SIG-M5 (cell line): ENCODE measurements around the gene LRMDA.

Experiments used
- DNase-seq: peaks from one replicate; lab custom pipeline; 2025; lab: John Stamatoyannopoulos, UW

LRMDA gene

GRCh38 chr10:75646218-75646915 is 214.9 kb downstream of the LRMDA start:
- DNase-seq = no peak

- DNase-seq = no peak
Measured at GRCh38 chr10:75646916-75647315, 215.5 kb downstream of the LRMDA start.

DNA sequence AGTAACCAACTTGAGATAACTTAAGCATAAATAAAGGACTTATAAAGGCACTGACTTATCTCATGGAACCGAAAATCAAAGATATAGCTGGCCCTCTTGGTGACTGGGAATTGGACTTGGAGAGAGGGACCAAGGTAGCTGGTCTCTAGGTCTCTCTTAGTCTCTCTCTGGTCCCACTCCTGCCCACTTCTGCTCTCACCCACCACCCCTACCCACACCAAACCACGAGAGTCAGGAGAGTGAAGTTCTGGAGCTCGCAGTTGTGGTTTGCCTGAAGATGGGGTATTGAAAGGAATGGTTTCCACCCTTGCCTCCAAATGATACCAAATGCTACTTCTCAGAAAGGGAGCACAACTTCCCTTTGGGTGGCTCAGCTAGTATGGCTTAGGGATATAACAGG is 216.3 kb downstream of the LRMDA start:
- no peak for DNase-seq

DNA sequence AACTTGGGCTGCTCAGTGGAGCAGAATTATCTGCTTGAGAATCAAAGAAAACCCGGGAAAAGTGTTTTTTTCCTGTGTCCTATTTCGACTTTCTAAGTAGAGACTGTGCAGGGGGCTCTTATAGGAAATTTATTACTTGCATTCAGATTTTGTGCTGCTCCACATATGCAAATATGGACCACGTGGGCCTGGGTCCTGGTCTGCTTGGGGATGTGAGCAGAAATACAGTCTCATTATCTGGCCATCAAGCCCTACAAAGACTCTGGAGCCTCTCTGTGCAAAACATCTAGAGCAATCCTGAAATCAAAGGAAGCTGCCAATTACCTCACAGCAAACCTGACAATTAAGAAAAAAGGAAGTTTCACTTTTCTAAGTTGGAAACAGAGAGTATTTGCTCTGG is 216.9 kb downstream of the LRMDA start:
- no peak for DNase-seq

- DNase-seq = no peak
Measured at GRCh38 chr10:75648854-75649253, 217.4 kb downstream of the LRMDA start.

GRCh38 chr10:75649466-75649865 is 218.0 kb downstream of the LRMDA start:
- DNase-seq = no peak

DNA sequence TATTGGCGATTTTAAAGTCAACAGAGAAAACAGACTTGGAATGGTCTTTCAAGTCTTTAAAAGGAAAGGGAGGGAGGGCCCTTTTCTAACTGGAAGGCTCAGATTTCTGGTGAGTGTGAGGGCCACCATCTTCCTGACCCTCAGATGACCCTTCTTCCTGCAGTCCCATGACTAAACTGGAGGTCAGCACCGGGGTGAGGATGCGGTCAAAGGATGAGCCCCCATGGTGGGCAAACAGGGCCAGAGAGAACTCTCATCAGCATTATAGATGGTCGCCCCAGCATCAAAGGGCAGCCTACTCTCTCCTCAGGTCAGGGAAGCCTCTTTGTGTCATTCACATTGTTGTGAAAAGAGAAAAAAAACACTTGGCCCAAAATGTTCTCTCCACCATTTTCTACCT is 219.2 kb downstream of the LRMDA start:
- DNase-seq = no peak

- DNase-seq = no peak
Measured at GRCh38 chr10:75651417-75651816, 220.0 kb downstream of the LRMDA start.

- DNase-seq = no peak
Measured at GRCh38 chr10:75652146-75652740, 220.8 kb downstream of the LRMDA start.

DNA sequence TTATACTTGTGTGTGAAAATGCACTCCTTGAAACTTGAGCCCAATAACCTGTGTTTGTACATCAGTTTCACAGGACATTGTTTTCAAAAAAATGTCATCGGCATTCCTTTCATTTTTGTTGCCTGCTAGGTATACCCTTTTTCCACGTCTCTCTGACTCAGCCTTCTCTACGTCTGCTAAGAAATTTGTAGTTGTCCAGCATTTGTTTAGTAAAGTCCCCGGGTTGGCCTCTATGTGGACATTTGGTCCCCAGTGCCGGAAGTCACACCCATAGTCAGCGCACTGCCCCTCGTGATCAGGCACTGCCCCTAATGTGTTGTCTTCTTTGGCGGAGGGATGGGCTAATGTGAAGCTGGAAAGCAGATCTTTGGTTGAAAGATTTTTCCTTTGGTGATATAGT is 222.3 kb downstream of the LRMDA start:
- no peak for DNase-seq

GRCh38 chr10:75654171-75654771 is 222.8 kb downstream of the LRMDA start:
- no peak for DNase-seq

GRCh38 chr10:75654772-75655171 is 223.3 kb downstream of the LRMDA start:
- DNase-seq = no peak

GRCh38 chr10:75655791-75656451 is 224.5 kb downstream of the LRMDA start:
- DNase-seq = no peak

DNA sequence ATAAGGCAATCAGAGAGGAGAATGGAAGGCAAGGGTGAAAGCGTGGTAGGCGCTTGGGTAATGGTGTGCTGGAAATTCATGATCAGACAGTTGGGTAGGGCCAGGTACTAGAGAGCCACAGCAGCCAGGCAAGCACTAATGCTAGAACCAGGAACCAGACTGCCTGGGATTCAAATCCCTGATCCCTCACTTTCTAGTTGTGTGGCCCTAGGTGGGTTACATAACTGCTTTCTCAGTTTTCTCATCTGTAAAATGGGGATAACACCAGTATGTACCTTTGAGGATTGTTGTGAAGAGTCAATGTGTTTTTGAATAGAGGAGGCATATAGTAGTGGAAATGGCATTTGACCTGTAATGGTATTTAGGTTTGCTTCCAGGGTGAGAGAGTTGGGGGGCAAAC is 225.9 kb downstream of the LRMDA start:
- no peak for DNase-seq

- DNase-seq = no peak
Measured at GRCh38 chr10:75658036-75658435, 226.6 kb downstream of the LRMDA start.

DNA sequence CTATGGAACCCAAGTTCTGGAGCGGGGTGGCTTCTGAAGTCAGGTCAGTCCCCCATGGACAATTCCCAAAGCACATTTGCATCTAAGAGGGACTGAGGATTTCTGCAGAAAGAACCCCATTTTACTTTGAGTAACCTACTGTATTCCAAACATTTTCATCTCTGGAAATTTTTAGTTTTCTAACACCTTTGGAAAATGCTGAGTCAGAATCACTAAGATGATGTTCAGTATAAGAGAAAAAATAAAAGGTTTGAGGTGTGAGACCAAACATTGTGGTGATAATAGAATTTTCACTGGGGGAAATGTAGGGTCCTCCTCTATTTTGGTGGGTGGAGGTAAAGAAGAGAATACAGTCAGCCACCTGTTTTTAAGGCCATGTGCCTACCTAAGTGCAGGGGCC is 227.1 kb downstream of the LRMDA start:
- no peak for DNase-seq

DNA sequence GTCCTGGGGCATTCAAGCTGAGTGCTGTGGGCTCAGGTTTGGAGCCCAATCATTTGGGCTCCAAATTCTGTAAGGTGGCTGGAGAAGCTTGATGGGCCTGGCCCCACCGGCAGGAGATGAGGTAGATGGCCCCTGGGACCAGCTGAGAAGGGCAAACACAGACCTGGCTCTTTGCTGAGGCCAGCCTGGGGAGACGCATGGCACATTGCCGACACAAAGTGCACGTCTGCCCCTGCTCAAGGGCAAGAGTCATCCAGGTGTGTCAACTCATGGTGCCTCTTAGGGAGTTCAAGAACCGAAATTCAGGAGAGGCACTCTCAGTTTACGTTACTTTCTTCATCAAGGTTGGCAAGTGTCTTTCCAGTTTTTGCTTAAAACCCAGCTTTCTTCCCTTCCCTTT is 227.5 kb downstream of the LRMDA start:
- DNase-seq = no peak

DNA sequence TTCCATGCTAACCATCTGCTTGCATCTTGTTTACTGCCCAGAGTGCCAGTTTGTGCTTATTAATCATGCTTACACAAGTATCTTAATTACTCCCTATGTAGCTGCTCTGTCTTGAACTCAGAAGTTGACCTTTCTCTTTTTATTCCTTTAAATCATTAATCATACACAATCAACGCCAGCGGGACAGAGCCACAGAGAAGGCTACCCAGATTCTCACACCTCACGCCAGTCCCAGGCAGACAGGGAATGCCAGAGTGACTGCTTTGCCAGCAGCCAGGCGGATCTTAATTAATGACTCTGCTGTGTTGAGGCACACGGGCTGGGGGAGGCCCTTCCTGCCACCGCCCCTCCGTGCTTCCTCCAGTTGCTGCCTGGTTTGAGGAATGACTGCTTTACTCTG is 229.4 kb downstream of the LRMDA start:
- DNase-seq = no peak

DNA sequence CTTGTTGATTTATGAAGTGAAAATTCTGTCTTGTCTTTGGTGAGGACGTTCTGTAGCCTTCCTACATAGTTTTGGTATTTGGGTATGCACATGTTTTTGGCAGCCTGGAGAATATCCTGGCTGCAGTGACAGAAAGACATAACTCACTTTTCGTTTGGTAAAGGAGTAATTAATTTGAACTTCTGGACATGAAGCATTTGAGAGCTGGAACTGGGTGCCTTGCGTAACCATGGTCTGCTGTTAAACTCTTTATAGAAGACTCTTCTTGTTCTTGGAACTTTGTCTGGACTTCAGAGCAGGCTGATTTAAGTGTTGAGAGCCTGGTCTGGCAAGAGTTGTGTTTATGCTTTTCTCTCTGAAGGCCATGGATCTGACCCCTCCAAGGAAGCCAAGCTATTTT is 231.3 kb downstream of the LRMDA start:
- no peak for DNase-seq

GRCh38 chr10:75663947-75664664 is 232.7 kb downstream of the LRMDA start:
- DNase-seq = no peak

GRCh38 chr10:75664968-75665367 is 233.5 kb downstream of the LRMDA start:
- no peak for DNase-seq

GRCh38 chr10:75665707-75666106 is 234.3 kb downstream of the LRMDA start:
- DNase-seq = no peak
